Large intestine (tissue), 3 donors: ENCODE results near the gene ARL15. TPM values are rescaled to one million over a fixed set of nuclear protein-coding genes. Genes with fewer than 3 reads are reported as not detected.
A peak's percentile ranks its signal among the peaks of the same experiment; 100 is the strongest.

Experiments used
- DNase-seq, 2 donors: peaks; one replicate each; pipeline versions ENCODE4 v3.0.0 to v3.0.0-alpha.2; 2013
- H3K27ac ChIP-seq: one replicate; pipeline ENCODE4 v1.5.1; 2013; ENCODE audit warnings: low read length
- H3K27me3 ChIP-seq: 2 replicates; pipeline ENCODE4 v1.6.1; 2013; ENCODE audit warnings: low read length; ENCODE audit not compliant: control insufficient read depth, insufficient read depth
- H3K36me3 ChIP-seq: 2 replicates; pipeline ENCODE4 v1.6.1; 2013; ENCODE audit warnings: low read length; ENCODE audit not compliant: control insufficient read depth, insufficient read depth
- H3K4me1 ChIP-seq: one replicate; pipeline ENCODE4 v1.6.1; 2013; ENCODE audit warnings: low read length; ENCODE audit not compliant: control insufficient read depth, insufficient read depth
- H3K4me3 ChIP-seq: one replicate; pipeline ENCODE4 v1.5.1; 2013; ENCODE audit warnings: low read length
- H3K9me3 ChIP-seq: one replicate; pipeline ENCODE4 v1.6.1; 2013; ENCODE audit warnings: mild to moderate bottlenecking, low read depth, low read length, moderate library complexity; ENCODE audit not compliant: control insufficient read depth
- WGBS: methylation state at CpG from one replicate; pipeline ENCODE4 v1.1.5; 2013; ENCODE audit warnings: low lambda C conversion rate; ENCODE audit not compliant: insufficient coverage; 5-methylcytosine and 5-hydroxymethylcytosine counted together
- polyA plus RNA-seq: library from polyadenylated mRNA; unstranded; fragments of 120-200 nt; gene quantifications from one replicate; pipeline ENCODE4 v1.2.1, GENCODE V29; 2013

ARL15 gene
- polyA plus RNA-seq, 1 donor = 41.5 TPM

GRCh38 chr5:54302267-54302687 is 8.1 kb downstream of the ARL15 start:
- H3K36me3 ChIP-seq = no peaks in the 10 kb centered on the region
- H3K9me3 ChIP-seq = no peaks in the 10 kb centered on the region
- H3K4me1 ChIP-seq = peaks cover 6% of the 10 kb centered on the region
- no peak overlapping the region for H3K27ac ChIP-seq
- no peak overlapping the region for H3K4me3 ChIP-seq
- peak in 1 of 2 donors; percentile 33 for DNase-seq
- WGBS = 100% methylated on average over 3 of the region's 5 CpGs
- H3K27me3 ChIP-seq = no peaks in the 10 kb centered on the region

GRCh38 chr5:54301849-54302248 is 8.5 kb downstream of the ARL15 start:
- no peak overlapping the region for H3K27ac ChIP-seq

DNA sequence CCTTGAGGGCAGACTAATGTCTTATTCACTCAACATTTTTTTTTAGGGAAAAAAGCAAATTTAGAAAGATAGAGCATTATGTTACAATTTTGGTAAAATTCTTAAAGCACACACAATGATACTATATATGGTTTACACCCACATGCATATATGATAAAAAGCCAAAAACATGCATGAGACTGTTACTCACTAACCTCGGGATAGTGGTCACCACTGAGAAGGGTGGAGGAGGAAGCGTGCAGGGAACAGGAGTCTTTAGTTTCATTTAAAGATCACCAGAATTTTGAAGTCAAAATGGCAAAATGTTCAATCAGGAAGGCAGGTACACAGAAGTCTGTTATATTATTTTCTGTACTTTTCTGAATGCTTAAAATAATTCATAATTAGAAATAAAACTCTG is 9.2 kb downstream of the ARL15 start:
- DNase-seq = no peak
- H3K36me3 ChIP-seq = no peaks in the 10 kb centered on the region
- H3K4me1 ChIP-seq = peaks cover 2% of the 10 kb centered on the region
- H3K27me3 ChIP-seq = no peaks in the 10 kb centered on the region
- H3K27ac ChIP-seq = no peak overlapping the region
- no peaks in the 10 kb centered on the region for H3K9me3 ChIP-seq
- no CpG with 5 or more reads among the region's 2 CpGs for WGBS
- H3K4me3 ChIP-seq = no peak overlapping the region

More at GRCh38 chr5:54301849-54302248, 8.5 kb downstream of the ARL15 start:
- H3K36me3 ChIP-seq = no peaks in the 10 kb centered on the region
- peak in 1 of 2 donors; percentile 22 for DNase-seq
- H3K27me3 ChIP-seq = no peaks in the 10 kb centered on the region
- H3K9me3 ChIP-seq = no peaks in the 10 kb centered on the region
- peaks cover 2% of the 10 kb centered on the region for H3K4me1 ChIP-seq
- no peak overlapping the region for H3K4me3 ChIP-seq
- no CpG with 5 or more reads among the region's 1 CpG for WGBS

DNA sequence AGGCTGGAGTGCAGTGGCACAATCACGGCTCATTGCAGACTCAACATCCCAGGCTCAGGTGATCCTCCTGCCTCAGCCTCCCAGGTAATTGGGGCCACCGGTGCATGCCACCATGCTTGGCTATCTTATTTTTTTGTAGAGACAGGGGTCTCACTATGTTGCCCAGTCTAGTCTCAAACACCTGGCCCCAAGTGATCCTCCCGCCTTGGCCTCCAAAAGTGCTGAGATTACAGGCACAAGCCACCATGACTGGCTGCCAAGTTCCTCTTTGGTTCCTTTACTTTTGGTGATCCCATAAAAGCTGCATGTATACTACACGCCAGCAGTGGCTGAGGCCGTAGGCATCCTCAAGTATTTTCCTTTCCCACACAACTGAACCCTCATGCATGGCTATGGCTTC is 11.4 kb downstream of the ARL15 start:
- H3K27ac ChIP-seq = no peak overlapping the region
- H3K4me1 ChIP-seq = no peaks in the 10 kb centered on the region
- WGBS = no CpG with 5 or more reads among the region's 5 CpGs
- no peaks in the 10 kb centered on the region for H3K9me3 ChIP-seq
- no peaks in the 10 kb centered on the region for H3K36me3 ChIP-seq
- no peak overlapping the region for H3K4me3 ChIP-seq
- no peaks in the 10 kb centered on the region for H3K27me3 ChIP-seq
- DNase-seq = no peak

- no peak for DNase-seq
- H3K4me1 ChIP-seq = no peaks in the 10 kb centered on the region
- H3K27ac ChIP-seq = no peak overlapping the region
- H3K36me3 ChIP-seq = no peaks in the 10 kb centered on the region
- H3K27me3 ChIP-seq = no peaks in the 10 kb centered on the region
- WGBS = no CpG with 5 or more reads among the region's 2 CpGs
- H3K4me3 ChIP-seq = no peak overlapping the region
- H3K9me3 ChIP-seq = no peaks in the 10 kb centered on the region
These were observed 14.0 kb downstream of the ARL15 start for GRCh38 chr5:54296386-54296785.

- Histone ChIP-seq H3K4me3 (no peak overlapping the region), H3K36me3 (no peaks in the 10 kb centered on the region), H3K27ac (no peak overlapping the region), H3K9me3 (no peaks in the 10 kb centered on the region), H3K27me3 (no peaks in the 10 kb centered on the region), H3K4me1 (no peaks in the 10 kb centered on the region)
- 92% methylated on average over 2 of the region's 8 CpGs for WGBS
- DNase-seq = no peak
These were observed 14.6 kb downstream of the ARL15 start for GRCh38 chr5:54295651-54296276.

DNA sequence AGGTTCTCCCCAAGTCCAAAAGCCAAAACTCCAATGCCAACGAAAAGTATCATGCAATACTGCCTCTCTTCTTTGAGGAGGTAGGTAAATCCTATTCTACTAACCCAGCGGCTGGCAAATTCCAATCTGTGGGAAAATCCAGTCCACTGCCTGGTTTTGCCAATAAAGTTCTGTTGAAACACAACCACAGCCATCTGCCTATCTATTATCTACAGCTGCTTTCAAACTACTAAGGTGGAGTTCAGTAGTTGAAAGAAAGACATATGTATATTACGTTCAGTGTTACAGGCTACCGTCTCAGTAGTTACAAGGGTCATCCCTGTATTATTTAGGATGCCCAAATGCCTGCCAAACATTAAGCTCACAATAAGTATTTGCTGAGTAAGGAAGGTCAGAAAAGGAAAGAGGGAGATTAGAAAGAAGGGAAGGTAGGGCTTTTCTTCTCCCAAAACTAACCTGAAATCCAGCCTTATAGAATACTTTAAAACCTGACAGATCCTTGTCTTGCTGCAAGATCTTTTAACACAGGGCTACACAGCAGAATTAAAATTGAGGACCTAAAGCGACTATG is 16.2 kb downstream of the ARL15 start:
- no peaks in the 10 kb centered on the region for H3K9me3 ChIP-seq
- no peak overlapping the region for H3K27ac ChIP-seq
- no peak overlapping the region for H3K4me3 ChIP-seq
- no peaks in the 10 kb centered on the region for H3K4me1 ChIP-seq
- DNase-seq = no peak
- H3K27me3 ChIP-seq = no peaks in the 10 kb centered on the region
- H3K36me3 ChIP-seq = no peaks in the 10 kb centered on the region
- WGBS = 79% methylated on average over 2 of the region's 5 CpGs

- no peaks in the 10 kb centered on the region for H3K27me3 ChIP-seq
- no peaks in the 10 kb centered on the region for H3K4me1 ChIP-seq
- H3K4me3 ChIP-seq = no peak overlapping the region
- WGBS = no CpG with 5 or more reads among the region's 1 CpG
- no peaks in the 10 kb centered on the region for H3K9me3 ChIP-seq
- H3K27ac ChIP-seq = no peak overlapping the region
- no peak for DNase-seq
- H3K36me3 ChIP-seq = no peaks in the 10 kb centered on the region
These were observed 17.5 kb downstream of the ARL15 start for GRCh38 chr5:54292866-54293265.

- Histone ChIP-seq H3K9me3 (no peaks in the 10 kb centered on the region), H3K4me1 (no peaks in the 10 kb centered on the region), H3K36me3 (no peaks in the 10 kb centered on the region), H3K27me3 (no peaks in the 10 kb centered on the region), H3K4me3 (no peak overlapping the region), H3K27ac (no peak overlapping the region)
- DNase-seq = no peak
- WGBS = 100% methylated on average over 1 of the region's 3 CpGs
These were observed 18.9 kb downstream of the ARL15 start for GRCh38 chr5:54291498-54291897.

GRCh38 chr5:54289769-54290168 is 20.6 kb downstream of the ARL15 start:
- Histone ChIP-seq H3K4me3 (no peak overlapping the region), H3K27ac (no peak overlapping the region), H3K36me3 (no peaks in the 10 kb centered on the region), H3K27me3 (no peaks in the 10 kb centered on the region), H3K9me3 (no peaks in the 10 kb centered on the region), H3K4me1 (peaks cover 11% of the 10 kb centered on the region)
- no CpG with 5 or more reads among the region's 1 CpG for WGBS
- no peak for DNase-seq
